Limb (tissue), 2 donors: ENCODE data around the gene HKDC1.
"Not testable (repeated sequence)": the region's sequence is repeated elsewhere in the genome, so short reads cannot be mapped to it uniquely, and the experiment has no call there.

Experiments used
- DNase-seq, 2 donors: peaks; one replicate each; pipeline ENCODE4 v3.0.0-alpha.2; 2016; ENCODE audit errors: extremely low spot score in 2 of 2

HKDC1 gene

DNA sequence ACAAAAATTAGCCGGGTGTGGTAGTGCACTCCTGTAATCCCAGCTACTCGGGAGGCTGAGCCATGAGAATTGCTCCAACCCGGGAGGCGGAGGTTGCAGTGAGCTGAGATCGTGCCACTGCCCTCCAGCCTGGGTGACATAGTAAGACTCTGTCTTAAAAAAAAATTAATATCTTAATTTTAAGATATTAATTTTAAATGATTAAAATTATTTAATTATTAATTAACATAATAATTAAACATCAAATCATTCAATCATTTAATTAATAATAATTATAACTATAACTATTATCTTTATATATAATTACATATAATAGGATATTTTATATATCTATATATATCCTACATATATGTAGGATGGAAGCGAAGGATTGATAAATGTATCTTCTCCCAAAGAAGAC is 56.4 kb downstream of the HKDC1 start:
- DNase-seq: no peak

DNA sequence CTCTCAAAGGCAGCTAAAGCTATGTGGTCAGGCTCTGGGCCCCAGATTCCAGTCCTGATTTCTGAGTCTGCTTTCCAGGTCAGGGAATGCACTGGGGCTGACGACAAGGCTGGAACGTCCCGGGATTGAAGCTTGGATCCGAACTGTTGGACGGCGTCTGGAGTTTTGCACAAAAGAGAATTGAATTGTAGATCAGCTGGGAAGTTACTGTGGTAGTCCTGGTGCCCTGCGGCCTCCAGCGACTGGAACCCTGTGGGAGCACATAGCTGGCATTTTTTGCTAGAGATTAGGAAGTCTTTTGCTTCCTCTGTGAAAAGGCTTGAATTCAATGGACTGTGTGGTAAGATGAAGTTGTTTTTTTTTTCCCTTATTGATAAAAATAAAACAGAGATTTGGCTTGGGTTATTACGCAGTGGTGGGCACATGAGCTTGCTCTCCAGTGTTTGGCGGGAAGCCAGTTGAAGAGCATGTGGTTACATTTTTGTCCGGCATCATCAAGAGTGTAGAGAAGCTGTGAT is 58.4 kb downstream of the HKDC1 start, which contains the start of gene HK1:
Gene HK1 (plus strand): TSS at position 51 of the 518 bp plus-strand sequence.
- DNase-seq: no peak

GRCh38 chr10:69279110-69279509 is 59.0 kb downstream of the HKDC1 start:
- DNase-seq: no peak

- no peak for DNase-seq
Measured at GRCh38 chr10:69281507-69282413, 61.6 kb downstream of the HKDC1 start.

DNA sequence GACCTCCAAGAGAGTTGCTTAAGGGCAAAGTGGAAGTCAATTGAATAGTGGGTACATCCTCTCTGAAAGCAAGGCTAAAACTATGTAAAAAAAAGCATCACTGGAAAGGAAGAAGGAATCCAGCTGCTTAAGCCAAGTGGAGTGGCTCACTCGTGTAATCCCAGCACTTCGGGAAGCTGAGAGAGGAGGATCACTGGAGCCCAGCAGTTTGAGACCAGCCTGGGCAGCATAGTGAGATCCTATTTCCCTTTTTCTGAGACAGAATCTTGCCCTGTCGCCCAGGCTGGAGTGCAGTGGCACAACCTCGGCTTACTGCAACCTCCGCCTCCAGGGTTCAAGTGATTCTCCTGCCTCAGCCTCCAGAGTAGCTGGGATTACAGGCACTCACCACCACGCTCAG is 64.3 kb downstream of the HKDC1 start:
- not testable (repeated sequence) for DNase-seq

DNA sequence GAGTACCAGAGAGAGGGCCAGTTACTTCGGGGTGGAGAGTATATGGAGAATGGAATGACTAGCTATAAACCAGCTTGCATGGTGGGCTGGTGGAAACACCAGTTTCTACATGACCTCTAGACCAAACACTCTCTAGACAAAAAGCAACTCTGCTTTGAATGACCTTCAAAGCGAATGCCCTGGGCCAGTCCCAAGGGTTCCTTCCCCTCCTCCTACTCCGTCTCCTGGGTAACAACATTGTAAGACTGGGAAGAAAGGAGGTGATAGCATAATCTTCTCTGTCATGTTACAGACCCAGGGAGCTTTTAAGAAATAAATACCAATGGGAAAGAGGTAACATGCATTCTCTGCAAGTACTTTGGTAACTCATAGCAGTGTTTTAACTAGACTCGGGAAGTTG is 65.6 kb downstream of the HKDC1 start:
- no peak for DNase-seq

DNA sequence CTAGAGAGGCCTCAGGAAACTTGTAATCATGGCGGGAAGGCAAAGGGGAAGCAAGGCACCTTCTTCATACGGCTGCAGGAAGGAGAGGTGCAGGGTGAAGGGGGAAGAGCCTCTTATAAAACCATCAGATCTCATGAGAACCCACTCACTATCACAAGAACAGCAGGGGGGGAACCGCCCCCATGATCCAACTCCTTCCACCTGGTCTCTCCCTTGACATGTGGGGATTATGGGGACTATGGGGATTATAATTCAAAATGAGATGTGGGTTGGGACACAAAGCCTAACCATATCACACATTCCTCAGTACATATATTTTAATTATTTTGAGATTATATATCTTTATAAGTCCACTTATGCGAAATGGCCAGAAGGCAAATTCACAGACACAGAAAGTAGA is 67.0 kb downstream of the HKDC1 start:
- DNase-seq: no peak

GRCh38 chr10:69290993-69291392 is 70.9 kb downstream of the HKDC1 start:
- no peak for DNase-seq

DNA sequence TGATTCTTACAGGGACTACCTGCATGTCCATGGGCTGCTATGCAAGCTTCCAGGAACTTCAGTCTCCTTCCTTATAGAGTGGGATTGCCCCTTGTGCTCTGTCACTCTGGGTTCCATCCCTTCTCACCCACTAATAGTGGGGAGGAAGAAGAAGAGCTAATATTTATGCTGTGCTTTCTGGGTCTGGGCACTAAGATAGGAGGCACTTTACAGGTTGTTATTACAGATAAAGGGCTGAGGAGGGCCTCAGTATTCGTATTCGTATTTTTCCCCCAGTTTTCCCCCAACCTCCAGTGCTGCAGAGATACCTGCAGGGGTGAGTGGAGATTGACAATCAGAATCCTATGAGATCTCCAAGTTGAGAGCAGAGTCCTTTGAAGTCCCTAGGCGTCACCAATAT is 72.3 kb downstream of the HKDC1 start:
- no peak for DNase-seq

- no peak for DNase-seq
Measured at GRCh38 chr10:69295027-69295636, 75.0 kb downstream of the HKDC1 start.

GRCh38 chr10:69303632-69304051 is 83.5 kb downstream of the HKDC1 start:
- DNase-seq: no peak

GRCh38 chr10:69306421-69306820 is 86.3 kb downstream of the HKDC1 start:
- no peak for DNase-seq

DNA sequence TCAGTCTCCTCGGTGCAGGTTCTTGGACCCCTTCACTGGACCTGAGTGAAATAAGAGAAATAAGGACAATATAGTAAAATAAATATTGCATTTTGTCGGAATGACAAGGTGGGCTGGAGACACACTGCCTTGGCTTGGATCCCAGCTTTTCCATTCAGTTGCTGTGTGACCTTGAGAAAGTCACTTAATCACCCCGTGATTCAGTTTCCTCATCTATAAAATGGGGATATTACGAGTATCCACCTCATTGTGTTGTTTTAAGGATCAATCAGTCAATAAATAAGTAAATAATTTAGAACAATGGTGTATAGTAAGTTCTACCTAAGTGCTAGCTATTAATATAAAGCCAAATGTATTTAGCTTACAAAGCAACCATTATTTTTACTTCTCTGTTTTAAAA is 87.3 kb downstream of the HKDC1 start:
- DNase-seq: no peak

- not testable (repeated sequence) for DNase-seq
Measured at GRCh38 chr10:69308304-69308703, 88.2 kb downstream of the HKDC1 start.

DNA sequence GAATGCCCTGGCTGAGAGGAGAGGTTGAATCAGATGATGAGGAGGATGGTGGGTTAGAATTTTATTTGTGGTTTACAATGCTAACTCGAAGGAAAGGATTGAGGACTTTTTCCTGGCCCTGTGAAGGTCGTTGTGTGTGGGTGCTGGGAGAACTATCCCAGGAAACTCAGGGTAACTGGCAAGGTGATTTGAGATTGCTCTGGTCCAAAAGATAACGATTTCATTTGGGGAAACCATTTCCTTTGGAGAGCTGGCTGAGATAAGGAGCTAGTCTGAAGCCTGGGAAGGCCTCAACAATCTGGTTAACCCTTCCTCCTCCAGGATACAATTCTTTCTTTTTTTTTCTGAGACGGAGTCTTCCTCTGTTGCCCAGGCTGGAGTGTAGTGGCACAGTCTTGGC is 91.2 kb downstream of the HKDC1 start:
- DNase-seq: no peak

DNA sequence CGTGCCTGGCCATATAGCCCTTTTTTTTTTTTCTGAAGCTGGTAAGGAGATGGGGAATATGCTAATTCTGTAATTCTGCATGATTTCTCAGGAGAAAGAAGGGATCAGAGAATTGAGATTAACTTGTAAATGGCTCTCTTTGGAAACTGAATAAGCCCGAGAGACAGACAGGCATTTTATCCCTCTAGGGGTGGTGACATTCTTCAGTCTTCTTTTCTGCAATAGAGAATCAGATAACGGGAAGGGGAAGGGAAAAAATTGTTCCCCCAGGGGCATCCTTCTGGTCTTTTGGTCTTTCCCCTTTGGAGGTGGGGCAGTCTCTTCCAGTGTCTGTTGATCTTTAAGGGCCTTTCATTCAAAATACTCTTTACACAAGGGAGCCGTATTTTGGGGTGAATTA is 92.4 kb downstream of the HKDC1 start:
- no peak for DNase-seq

- no peak for DNase-seq
Measured at GRCh38 chr10:69315100-69315542, 95.0 kb downstream of the HKDC1 start.

- DNase-seq: no peak
Measured at GRCh38 chr10:69315610-69316312, 95.6 kb downstream of the HKDC1 start.

- no peak for DNase-seq
Measured at GRCh38 chr10:69316313-69317059, 96.4 kb downstream of the HKDC1 start.
